CD4-positive, alpha-beta memory T cell (primary cell): ENCODE measurements around the gene NCK2. TPM values are rescaled to one million over a fixed set of nuclear protein-coding genes. Genes with fewer than 3 reads are reported as not detected.

Experiments used
- CTCF ChIA-PET: fragments of 350-600 bp; sonication (Branson Sonifier 250); formaldehyde crosslinking; loops from one replicate; lab custom pipeline; 2021; ENCODE audit warnings: inconsistent platforms; ENCODE audit not compliant: partially characterized antibody; lab: Charles Lee
- POLR2A ChIA-PET: fragments of 350-600 bp; sonication (Branson Sonifier 250); formaldehyde crosslinking; loops from one replicate; lab custom pipeline; 2021; ENCODE audit not compliant: partially characterized antibody; lab: Charles Lee
- DNase-seq, 5 donors: peaks; one replicate each; pipeline versions ENCODE4 v3.0.0 to v3.0.0-alpha.2; 2020 to 2022; ENCODE audit warnings: mixed read lengths in 1 of 5
- H3K27ac ChIP-seq: one replicate; pipeline ENCODE4 v1.7.0; 2013; ENCODE audit warnings: low read depth, low read length
- H3K27me3 ChIP-seq: 2 replicates; pipeline ENCODE4 v1.7.0; 2013; ENCODE audit warnings: mild to moderate bottlenecking, low read length, moderate library complexity; ENCODE audit not compliant: insufficient read depth
- H3K36me3 ChIP-seq: 2 replicates; pipeline ENCODE4 v1.7.0; 2013; ENCODE audit warnings: mild to moderate bottlenecking, low read length, moderate library complexity; ENCODE audit not compliant: insufficient read depth
- H3K4me1 ChIP-seq: 2 replicates; pipeline ENCODE4 v1.7.0; 2013; ENCODE audit warnings: mild to moderate bottlenecking, low read length, moderate library complexity; ENCODE audit not compliant: insufficient read depth
- H3K4me3 ChIP-seq, 2 donors: one replicate each; pipeline ENCODE4 v1.7.0; 2013; ENCODE audit warnings: low read length in 2 of 2, mild to moderate bottlenecking in 1 of 2
- H3K9me3 ChIP-seq, 2 donors: one replicate each; pipeline ENCODE4 v1.7.0; 2013; ENCODE audit warnings: low read length in 2 of 2, control low read depth in 1 of 2; ENCODE audit not compliant: control insufficient read depth in 1 of 2
- H3K27ac Mint-ChIP-seq, 7 donors: one replicate each; pipeline ENCODE4 v1.8.0; 2020 to 2021; ENCODE audit warnings: mixed read lengths in 7 of 7, mild to moderate bottlenecking in 6 of 7, inconsistent platforms in 3 of 7, moderate library complexity in 3 of 7
- H3K27me3 Mint-ChIP-seq, 2 donors: one replicate each; pipeline ENCODE4 v1.8.0; 2020 to 2021; ENCODE audit warnings: mixed read lengths in 2 of 2
- H3K36me3 Mint-ChIP-seq, 2 donors: one replicate each; pipeline ENCODE4 v1.8.0; 2020 to 2021; ENCODE audit warnings: mixed read lengths in 2 of 2, inconsistent platforms in 1 of 2, mild to moderate bottlenecking in 1 of 2
- H3K4me1 Mint-ChIP-seq, 4 donors: one replicate each; pipeline ENCODE4 v1.8.0; 2020 to 2021; ENCODE audit warnings: mixed read lengths in 4 of 4, mild to moderate bottlenecking in 1 of 4
- H3K4me3 Mint-ChIP-seq, 8 donors: one replicate each; pipeline ENCODE4 v1.8.0; 2020 to 2021; ENCODE audit warnings: mixed read lengths in 8 of 8, mild to moderate bottlenecking in 7 of 8, moderate library complexity in 6 of 8, inconsistent platforms in 3 of 8
- H3K9me3 Mint-ChIP-seq, 8 donors: one replicate each; pipeline ENCODE4 v1.8.0; 2020 to 2021; ENCODE audit warnings: mixed read lengths in 8 of 8, mild to moderate bottlenecking in 5 of 8, inconsistent platforms in 3 of 8, moderate library complexity in 1 of 8
- intact Hi-C: fragments of 100-400 bp; cut with micrococcal nuclease; formaldehyde crosslinking; loops from one replicate; pipeline ENCODE4 v1.15.1; 2023
- polyA plus RNA-seq, 2 donors: library from polyadenylated mRNA; unstranded; fragments of 300-500 nt; fragmentation: Illumina TruSeq; gene quantifications; one replicate each; pipeline ENCODE4 v1.2.3, GENCODE V29; 2021
- total RNA-seq, 2 experiments: library from RNA; stranded (reverse); gene quantifications; one replicate each; pipeline ENCODE4 v1.2.3, GENCODE V29; 2021

NCK2 gene
- total and polyA plus RNA-seq, 4 experiments from 2014 or later = 58.0 to 98.6 (median 87.3) TPM

DNA sequence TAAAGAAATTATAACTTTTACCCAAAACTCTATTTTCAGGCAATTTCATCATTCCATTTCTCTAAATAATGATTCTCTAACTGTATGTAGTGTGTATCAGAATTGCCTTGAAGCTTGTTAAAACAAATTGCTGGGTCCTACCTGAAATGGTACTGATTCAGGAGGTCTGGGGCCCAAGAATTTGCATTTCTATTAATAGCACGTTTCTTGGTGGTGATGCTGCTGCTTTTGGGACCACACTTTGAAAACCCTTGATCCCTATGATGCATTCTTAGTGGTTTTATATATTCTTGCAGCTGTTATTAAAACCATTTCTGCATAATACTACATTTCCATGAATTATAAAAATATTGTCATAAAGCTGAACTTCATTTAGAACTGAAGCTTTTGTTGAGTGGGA, 140.7 kb downstream of the NCK2 start:
- H3K27ac ChIP-seq = no peak overlapping the region
- peaks cover 74% of the 10 kb centered on the region for H3K4me1 ChIP-seq
- DNase-seq = no peak
- ChIA-PET POLR2A (interaction anchor here (0.7 to 1.9 kb wide), 5 partner anchors 14 to 108 kb away, joined by 3 to 6 read pairs (median 3); no protein-coding TSS in a partner anchor), CTCF (interaction anchor here (0.8 to 2.3 kb wide), 8 partner anchors 28 to 657 kb away, joined by 3 to 9 read pairs (median 4); no protein-coding TSS in a partner anchor)
- H3K36me3 ChIP-seq = peaks cover 36% of the 10 kb centered on the region
- H3K4me3 ChIP-seq = no peak overlapping the region
- Mint-ChIP-seq H3K9me3 (peaks cover 0 to 15% (median 3%) of the 10 kb centered on the region in 8 donors), H3K27me3 (no peaks in the 10 kb centered on the region), H3K36me3 (peaks cover 66 to 84% of the 10 kb centered on the region in 2 donors), H3K4me3 (peak overlapping the region in 6 of 8 donors; percentile 23 to 78 (median 52)), H3K27ac (peak overlapping the region; percentile 12 to 82 (median 74)), H3K4me1 (peaks cover 64 to 85% (median 73%) of the 10 kb centered on the region in 4 donors)
- H3K9me3 ChIP-seq = no peaks in the 10 kb centered on the region
- intact Hi-C loops = loop anchor here (5.0 kb wide), 2 partner anchors 138 to 308 kb away; no protein-coding TSS in a partner anchor
- H3K27me3 ChIP-seq = no peaks in the 10 kb centered on the region

DNA sequence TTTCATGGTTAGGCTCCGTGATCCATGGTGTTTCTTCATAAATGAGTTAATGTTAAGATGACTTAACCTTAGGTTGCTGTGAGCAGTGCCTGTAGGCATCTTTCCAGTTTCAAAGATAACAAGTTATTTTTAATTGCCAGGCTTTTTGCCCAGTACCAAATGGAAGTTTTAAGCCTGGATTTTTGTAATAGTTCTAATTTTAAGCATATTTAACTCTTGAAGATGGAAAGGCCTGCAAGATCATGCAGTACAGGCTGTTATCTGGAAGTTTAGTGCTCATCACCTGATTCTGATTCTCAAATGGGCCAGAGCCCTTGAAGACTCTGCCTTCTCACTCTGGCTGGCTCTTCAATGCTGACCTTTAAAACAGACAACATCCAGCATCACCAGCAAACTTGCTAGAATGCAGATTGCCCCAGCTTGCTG, 141.3 kb downstream of the NCK2 start:
- intact Hi-C loops = loop anchor here (5.0 kb wide), 2 partner anchors 139 to 309 kb away; no protein-coding TSS in a partner anchor

DNA sequence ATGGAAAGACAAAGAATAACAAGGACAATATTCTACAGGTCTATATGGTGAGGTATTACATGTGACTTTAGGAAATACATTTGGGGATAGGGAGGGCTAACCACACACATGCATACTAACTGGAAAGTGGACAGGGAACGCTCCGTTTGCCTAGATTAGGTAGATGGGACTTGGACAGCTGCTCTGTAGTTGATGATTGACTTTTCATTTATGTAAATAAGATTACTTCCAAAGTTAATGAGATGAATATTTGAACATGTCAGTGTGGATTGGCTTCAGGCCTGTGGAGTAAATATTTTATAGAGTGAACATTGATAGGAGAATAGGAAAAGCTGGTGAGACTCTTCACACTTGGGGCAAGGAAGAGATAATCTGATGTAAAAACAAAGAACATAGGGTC, 142.0 kb downstream of the NCK2 start:
- Histone ChIP-seq H3K9me3 (no peaks in the 10 kb centered on the region), H3K4me1 (peaks cover 77% of the 10 kb centered on the region), H3K27me3 (no peaks in the 10 kb centered on the region), H3K4me3 (no peak overlapping the region), H3K27ac (no peak overlapping the region), H3K36me3 (peaks cover 28% of the 10 kb centered on the region)
- CTCF ChIA-PET = no interaction called here
- peaks cover 72 to 90% (median 81%) of the 10 kb centered on the region in 4 donors for H3K4me1 Mint-ChIP-seq
- DNase-seq = no peak
- POLR2A ChIA-PET = interaction anchor here (1.6 kb wide), 1 partner anchor 22 kb away, joined by 3 read pairs; no protein-coding TSS in a partner anchor
- intact Hi-C loops = loop anchor here (5.0 kb wide), 2 partner anchors 139 to 309 kb away; no protein-coding TSS in a partner anchor
- H3K4me3 Mint-ChIP-seq = peak overlapping the region in 5 of 8 donors; percentile 7 to 78 (median 67)
- peaks cover 64 to 81% of the 10 kb centered on the region in 2 donors for H3K36me3 Mint-ChIP-seq
- no peaks in the 10 kb centered on the region for H3K27me3 Mint-ChIP-seq
- peaks cover 0 to 15% (median 3%) of the 10 kb centered on the region in 8 donors for H3K9me3 Mint-ChIP-seq
- H3K27ac Mint-ChIP-seq = peak overlapping the region; percentile 14 to 73 (median 45)

More for the DNA sequence above, 141.3 kb downstream of the NCK2 start:
- ChIA-PET CTCF (interaction anchor here (1.1 to 2.3 kb wide), 6 partner anchors 28 to 309 kb away, joined by 3 to 9 read pairs (median 5); no protein-coding TSS in a partner anchor), POLR2A (interaction anchor here (1.5 to 1.9 kb wide), 3 partner anchors 21 to 108 kb away, joined by 3 to 6 read pairs (median 4); no protein-coding TSS in a partner anchor)
- no peak overlapping the region for H3K4me3 ChIP-seq
- no peak overlapping the region for H3K27ac ChIP-seq
- no peak for DNase-seq
- peak overlapping the region in 5 of 8 donors; percentile 49 to 78 (median 52) for H3K4me3 Mint-ChIP-seq
- no peaks in the 10 kb centered on the region for H3K9me3 ChIP-seq
- H3K27me3 ChIP-seq = no peaks in the 10 kb centered on the region
- peaks cover 0 to 15% (median 3%) of the 10 kb centered on the region in 8 donors for H3K9me3 Mint-ChIP-seq
- peaks cover 76% of the 10 kb centered on the region for H3K4me1 ChIP-seq
- peaks cover 68 to 85% of the 10 kb centered on the region in 2 donors for H3K36me3 Mint-ChIP-seq
- H3K27me3 Mint-ChIP-seq = no peaks in the 10 kb centered on the region
- peak overlapping the region; percentile 12 to 82 (median 74) for H3K27ac Mint-ChIP-seq
- peaks cover 34% of the 10 kb centered on the region for H3K36me3 ChIP-seq
- peaks cover 70 to 90% (median 77%) of the 10 kb centered on the region in 4 donors for H3K4me1 Mint-ChIP-seq

DNA sequence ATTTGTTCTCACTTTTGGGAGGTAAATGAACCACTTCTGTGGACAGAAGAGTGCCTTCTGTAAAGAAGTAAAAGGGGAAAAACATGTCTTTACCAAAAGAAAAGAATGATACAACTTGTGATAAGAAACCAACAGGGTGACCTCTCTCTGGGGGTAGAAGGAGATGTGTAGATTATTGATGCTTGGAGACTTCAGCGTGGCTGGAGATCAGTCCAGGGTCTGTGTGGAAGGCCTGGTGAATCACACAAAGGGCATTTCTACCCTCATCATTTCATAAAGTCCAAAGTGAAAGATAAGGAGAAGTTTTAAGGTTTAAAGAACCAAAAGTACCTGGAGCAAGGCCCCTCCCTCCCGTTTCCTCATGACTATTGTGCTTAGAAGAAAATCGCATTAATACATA, 142.5 kb downstream of the NCK2 start:
- intact Hi-C loops = loop anchor here (5.0 kb wide), 2 partner anchors 140 to 310 kb away; no protein-coding TSS in a partner anchor
- peak overlapping the region; percentile 45 to 89 (median 68) for H3K27ac Mint-ChIP-seq
- no peak overlapping the region for H3K4me3 ChIP-seq
- no peaks in the 10 kb centered on the region for H3K9me3 ChIP-seq
- H3K36me3 Mint-ChIP-seq = peaks cover 59 to 77% of the 10 kb centered on the region in 2 donors
- no peaks in the 10 kb centered on the region for H3K27me3 Mint-ChIP-seq
- H3K9me3 Mint-ChIP-seq = peaks cover 0 to 15% (median 3%) of the 10 kb centered on the region in 8 donors
- peaks cover 22% of the 10 kb centered on the region for H3K36me3 ChIP-seq
- H3K4me3 Mint-ChIP-seq = peak overlapping the region in 7 of 8 donors; percentile 1 to 77 (median 45)
- ChIA-PET POLR2A (interaction anchor here (1.0 kb wide), 1 partner anchor 28 kb away, joined by 4 read pairs; no protein-coding TSS in a partner anchor), CTCF (no interaction called here)
- DNase-seq = no peak
- no peaks in the 10 kb centered on the region for H3K27me3 ChIP-seq
- H3K27ac ChIP-seq = no peak overlapping the region
- H3K4me1 ChIP-seq = peaks cover 75% of the 10 kb centered on the region
- peaks cover 68 to 84% (median 77%) of the 10 kb centered on the region in 4 donors for H3K4me1 Mint-ChIP-seq

DNA sequence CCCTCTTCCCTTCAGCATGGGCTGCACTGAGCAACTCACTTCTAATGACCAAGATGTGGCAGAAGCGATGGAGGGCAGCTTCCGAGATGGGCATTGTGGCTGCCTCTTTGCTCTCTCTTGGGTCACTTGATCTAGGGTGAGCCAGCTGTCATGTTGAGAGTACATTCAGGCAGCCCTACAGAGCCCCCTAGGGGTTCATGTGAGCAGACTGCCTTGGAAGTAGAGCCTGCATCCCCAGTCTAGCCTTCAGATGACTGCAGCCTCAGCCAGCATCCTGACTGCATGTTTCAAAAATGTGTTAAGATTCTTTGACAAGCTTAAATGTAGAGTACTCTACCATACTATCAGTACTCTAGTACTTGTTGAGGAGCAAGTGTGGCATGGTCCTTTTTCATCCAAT, 143.9 kb downstream of the NCK2 start:
- Histone ChIP-seq H3K4me1 (peaks cover 62% of the 10 kb centered on the region), H3K36me3 (peaks cover 14% of the 10 kb centered on the region), H3K9me3 (no peaks in the 10 kb centered on the region), H3K4me3 (no peak overlapping the region), H3K27ac (no peak overlapping the region), H3K27me3 (no peaks in the 10 kb centered on the region)
- Mint-ChIP-seq H3K27me3 (no peaks in the 10 kb centered on the region), H3K36me3 (peaks cover 55 to 72% of the 10 kb centered on the region in 2 donors), H3K4me1 (peaks cover 56 to 71% (median 64%) of the 10 kb centered on the region in 4 donors), H3K9me3 (peaks cover 0 to 15% (median 3%) of the 10 kb centered on the region in 8 donors), H3K27ac (peak overlapping the region in 6 of 7 donors; percentile 25 to 93 (median 58)), H3K4me3 (peak overlapping the region in 2 of 8 donors; percentile 2 to 21)
- intact Hi-C loops = loop anchor here (5.0 kb wide), 2 partner anchors 141 to 311 kb away; no protein-coding TSS in a partner anchor
- CTCF ChIA-PET = interaction anchor here (0.9 to 1.9 kb wide), 5 partner anchors 14 to 197 kb away, joined by 3 to 4 read pairs (median 3); no protein-coding TSS in a partner anchor
- DNase-seq = no peak
- POLR2A ChIA-PET = interaction anchor here (1.1 kb wide), 1 partner anchor 11 kb away, joined by 3 read pairs; no protein-coding TSS in a partner anchor

DNA sequence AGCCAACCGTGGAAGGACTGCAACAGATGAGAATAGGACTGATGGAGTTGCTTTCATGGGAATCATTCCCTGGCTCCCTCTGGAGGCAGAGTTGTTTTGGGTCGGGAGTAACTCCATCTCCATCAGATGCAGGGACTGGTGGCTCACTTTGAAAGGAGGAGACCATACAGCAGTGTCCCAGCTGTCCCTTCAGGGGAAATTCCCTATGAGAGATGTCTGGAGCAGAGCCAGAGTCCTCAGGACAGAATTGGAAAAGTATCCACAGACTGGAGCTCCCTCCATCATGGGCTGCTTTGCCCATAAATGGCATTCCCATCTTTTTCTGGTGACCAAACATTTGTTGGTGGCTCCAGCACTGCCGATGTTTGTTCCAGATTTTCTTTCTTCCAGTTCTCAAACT, 144.3 kb downstream of the NCK2 start:
- no peaks in the 10 kb centered on the region for H3K9me3 ChIP-seq
- intact Hi-C loops = loop anchor here (5.0 kb wide), 2 partner anchors 142 to 312 kb away; no protein-coding TSS in a partner anchor
- ChIA-PET CTCF (interaction anchor here (0.9 to 1.9 kb wide), 5 partner anchors 15 to 197 kb away, joined by 3 to 4 read pairs (median 3); no protein-coding TSS in a partner anchor), POLR2A (interaction anchor here (1.1 to 1.2 kb wide), 2 partner anchors 11 to 17 kb away, joined by 3 read pairs; no protein-coding TSS in a partner anchor)
- peaks cover 58% of the 10 kb centered on the region for H3K4me1 ChIP-seq
- Mint-ChIP-seq H3K4me3 (no peak overlapping the region), H3K27me3 (no peaks in the 10 kb centered on the region), H3K36me3 (peaks cover 59 to 72% of the 10 kb centered on the region in 2 donors), H3K4me1 (peaks cover 52 to 69% (median 60%) of the 10 kb centered on the region in 4 donors), H3K9me3 (peaks cover 0 to 15% (median 3%) of the 10 kb centered on the region in 8 donors), H3K27ac (peak overlapping the region in 6 of 7 donors; percentile 25 to 70 (median 40))
- no peaks in the 10 kb centered on the region for H3K27me3 ChIP-seq
- no peak for DNase-seq
- no peak overlapping the region for H3K27ac ChIP-seq
- peaks cover 17% of the 10 kb centered on the region for H3K36me3 ChIP-seq
- no peak overlapping the region for H3K4me3 ChIP-seq
